DND-41 (cell line): ENCODE measurements around the gene MCC.

Experiments used
- ATAC-seq: fragments of 200-7000 bp; cut with Tn5 transposase; 3 replicates; pipeline ENCODE4 v1.9.1; 2021; ENCODE audit warnings: low read depth; ENCODE audit not compliant: insufficient read depth
- DNase-seq: peaks from one replicate; pipeline ENCODE4 v3.0.0-alpha.2; 2020
- H2AFZ ChIP-seq: 2 replicates; pipeline ENCODE4 v1.6.0; 2012; ENCODE audit warnings: low read depth, low read length
- H3K27ac ChIP-seq: 2 replicates; pipeline ENCODE4 v1.5.1; 2012; ENCODE audit warnings: low read length, inconsistent platforms
- H3K27me3 ChIP-seq: fragments of 200-600 bp; sonication (generic); 2 replicates; pipeline ENCODE4 v1.6.0; 2012; ENCODE audit warnings: low read length, mild to moderate bottlenecking, inconsistent platforms; ENCODE audit not compliant: insufficient read depth, poor library complexity
- H3K36me3 ChIP-seq: 2 replicates; pipeline ENCODE4 v1.5.1; 2012; ENCODE audit warnings: low read length, inconsistent platforms; ENCODE audit not compliant: insufficient read depth
- H3K4me1 ChIP-seq: 2 replicates; pipeline ENCODE4 v1.5.1; 2012; ENCODE audit warnings: mild to moderate bottlenecking, low read length; ENCODE audit not compliant: insufficient read depth
- H3K4me2 ChIP-seq: 2 replicates; pipeline ENCODE4 v1.6.0; 2012; ENCODE audit warnings: mild to moderate bottlenecking, moderate library complexity, low read length, inconsistent platforms; ENCODE audit not compliant: insufficient read depth
- H3K4me3 ChIP-seq, 2 experiments: fragments of 200-600 bp in 1 of 2; shearing (Covaris generic) in 1 of 2; 2 replicates each; pipeline ENCODE4 v1.5.1; 2012 to 2016; ENCODE audit warnings: inconsistent platforms in 2 of 2, low read length in 2 of 2, mild to moderate bottlenecking in 2 of 2, low read depth in 1 of 2, moderate library complexity in 1 of 2
- H3K79me2 ChIP-seq: 2 replicates; pipeline ENCODE4 v1.6.0; 2012; ENCODE audit warnings: low read length, inconsistent platforms; ENCODE audit not compliant: insufficient read depth
- H3K9ac ChIP-seq: 2 replicates; pipeline ENCODE4 v1.6.0; 2012; ENCODE audit warnings: low read depth, mild to moderate bottlenecking, inconsistent platforms, low read length, moderate library complexity
- H3K9me3 ChIP-seq: 2 replicates; pipeline ENCODE4 v1.5.1; 2012; ENCODE audit warnings: low read length, moderate library complexity, mild to moderate bottlenecking, inconsistent platforms; ENCODE audit not compliant: insufficient read depth, severe bottlenecking
- H4K20me1 ChIP-seq: 2 replicates; pipeline ENCODE4 v1.6.0; 2012; ENCODE audit warnings: low read length; ENCODE audit not compliant: insufficient read depth
- CTCF ChIP-seq: IDR thresholded peaks from 2 replicates; pipeline ENCODE4 v1.5.1; 2012; ENCODE audit warnings: borderline replicate concordance, low read length, moderate library complexity, mild to moderate bottlenecking; ENCODE audit not compliant: poor library complexity, severe bottlenecking; ENCODE audit errors: extremely low read depth
- EZH2 ChIP-seq: IDR thresholded peaks from 3 replicates; pipeline ENCODE4 v1.6.1; 2012; ENCODE audit warnings: borderline replicate concordance, low read depth, mild to moderate bottlenecking, moderate library complexity, low read length, inconsistent platforms; ENCODE audit not compliant: severe bottlenecking

MCC gene

GRCh38 chr5:113331209-113331551 is 157.1 kb downstream of the MCC start:
- ATAC-seq = no peak
- Histone ChIP-seq H3K4me1 (peaks cover 19% of the 10 kb centered on the region), H2AFZ (peak overlapping the region; percentile 15; the same call in 1 of the 2 replicates), H3K27me3 (no peaks in the 10 kb centered on the region), H3K36me3 (no peaks in the 10 kb centered on the region), H4K20me1 (no peaks in the 10 kb centered on the region), H3K79me2 (no peaks in the 10 kb centered on the region), H3K9me3 (no peaks in the 10 kb centered on the region), H3K4me2 (no peak overlapping the region), H3K9ac (no peak overlapping the region), H3K4me3 (no peak overlapping the region), H3K27ac (peak overlapping the region; percentile 46)
- TF ChIP-seq EZH2 (no peak), CTCF (no peak)
- no peak for DNase-seq

- Histone ChIP-seq H3K36me3 (no peaks in the 10 kb centered on the region), H3K9me3 (no peaks in the 10 kb centered on the region), H3K9ac (peak overlapping the region; percentile 14; the same call in 1 of the 2 replicates), H3K27me3 (no peaks in the 10 kb centered on the region), H2AFZ (peak overlapping the region; percentile 74), H3K4me1 (peaks cover 19% of the 10 kb centered on the region), H3K27ac (peak overlapping the region; percentile 66), H3K79me2 (no peaks in the 10 kb centered on the region), H3K4me2 (peak overlapping the region; percentile 49), H3K4me3 (no peak overlapping the region), H4K20me1 (no peaks in the 10 kb centered on the region)
- ATAC-seq (peak; percentile 89), DNase-seq (peak; percentile 45)
- TF ChIP-seq CTCF (peak; percentile 71), EZH2 (no peak)
Measured at GRCh38 chr5:113330533-113331208, 157.6 kb downstream of the MCC start.

- ATAC-seq = no peak
- TF ChIP-seq EZH2 = no peak
- Histone ChIP-seq H3K79me2 (no peaks in the 10 kb centered on the region), H3K27me3 (no peaks in the 10 kb centered on the region), H3K9me3 (no peaks in the 10 kb centered on the region), H3K4me3 (no peak overlapping the region), H3K4me2 (peak overlapping the region; percentile 49), H3K27ac (peak overlapping the region; percentile 66), H3K36me3 (no peaks in the 10 kb centered on the region), H3K9ac (peak overlapping the region; percentile 14; the same call in 1 of the 2 replicates), H2AFZ (peak overlapping the region; percentile 74), H3K4me1 (peaks cover 18% of the 10 kb centered on the region), H4K20me1 (no peaks in the 10 kb centered on the region)
- DNase-seq = no peak
Measured at GRCh38 chr5:113329981-113330380, 158.3 kb downstream of the MCC start.

GRCh38 chr5:113325054-113325453 is 163.2 kb downstream of the MCC start:
- TF ChIP-seq EZH2 (no peak), CTCF (no peak)
- H3K36me3 ChIP-seq = no peaks in the 10 kb centered on the region
- H3K9me3 ChIP-seq = no peaks in the 10 kb centered on the region
- H3K79me2 ChIP-seq = no peaks in the 10 kb centered on the region
- no peaks in the 10 kb centered on the region for H4K20me1 ChIP-seq
- ATAC-seq (no peak), DNase-seq (no peak)
- H3K4me1 ChIP-seq = peaks cover 2% of the 10 kb centered on the region
- no peak overlapping the region for H3K4me3 ChIP-seq
- no peak overlapping the region for H3K9ac ChIP-seq
- no peak overlapping the region for H3K27ac ChIP-seq
- H3K27me3 ChIP-seq = no peaks in the 10 kb centered on the region
- H3K4me2 ChIP-seq = no peak overlapping the region
- no peak overlapping the region for H2AFZ ChIP-seq
